ENCODE measurements around the gene NDUFB8.
"Not testable (repeated sequence)": the region's sequence is repeated elsewhere in the genome, so short reads cannot be mapped to it uniquely, and the experiment has no call there.

NDUFB8 gene

DNA sequence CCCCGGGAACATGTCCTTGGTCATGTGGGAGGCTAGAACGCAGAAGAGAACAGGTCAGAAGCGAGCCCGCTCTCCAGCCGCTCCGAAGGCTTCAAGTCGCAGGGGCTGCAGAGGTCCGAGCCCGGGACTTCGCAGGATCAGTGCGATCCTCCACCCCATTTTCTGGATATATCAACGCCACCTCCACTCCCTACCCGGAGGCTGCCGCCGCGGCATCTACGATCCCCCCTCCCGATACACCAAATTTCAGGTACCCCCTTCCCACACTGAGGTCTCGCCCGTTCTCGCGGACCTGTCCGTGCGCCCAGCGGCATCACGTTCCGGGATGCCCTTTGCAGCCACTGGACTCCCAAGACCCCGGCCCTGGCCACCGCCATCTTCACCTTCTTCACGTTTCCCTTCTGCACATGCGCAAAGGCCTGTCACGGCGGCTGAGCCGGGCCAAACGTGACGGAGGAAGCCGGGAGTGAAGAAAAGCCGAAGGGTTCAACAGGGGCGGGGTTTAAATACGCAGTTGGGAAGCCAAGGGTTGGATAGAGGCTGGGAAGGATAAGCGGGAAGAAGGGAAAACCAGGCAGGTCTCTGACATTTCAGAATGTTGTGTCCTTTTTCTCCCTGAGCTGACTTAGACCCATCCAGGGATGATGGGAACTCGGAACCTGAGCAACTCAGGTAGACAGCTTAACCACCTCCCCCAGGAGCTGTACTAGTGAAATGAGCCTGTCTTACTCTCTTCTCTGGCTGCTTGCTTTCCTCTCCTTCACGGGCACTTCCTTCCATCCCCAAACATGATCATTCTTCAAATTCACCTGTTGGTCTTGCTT is at the start of gene NDUFB8:
Gene NDUFB8, minus strand, starts transcription at position 397 of the 824 bp plus-strand sequence. Its CDS starts 20 bp downstream, at position 377.
- peak; percentile 71 to 79 (median 74) for DNase-seq (ENCODE audit: low read depth in 3 of 3)

- DNase-seq (ENCODE audit: low read depth in 3 of 3), result no peak
Observed at GRCh38 chr10:100576282-100576635, 46.6 kb upstream of the NDUFB8 start.

DNA sequence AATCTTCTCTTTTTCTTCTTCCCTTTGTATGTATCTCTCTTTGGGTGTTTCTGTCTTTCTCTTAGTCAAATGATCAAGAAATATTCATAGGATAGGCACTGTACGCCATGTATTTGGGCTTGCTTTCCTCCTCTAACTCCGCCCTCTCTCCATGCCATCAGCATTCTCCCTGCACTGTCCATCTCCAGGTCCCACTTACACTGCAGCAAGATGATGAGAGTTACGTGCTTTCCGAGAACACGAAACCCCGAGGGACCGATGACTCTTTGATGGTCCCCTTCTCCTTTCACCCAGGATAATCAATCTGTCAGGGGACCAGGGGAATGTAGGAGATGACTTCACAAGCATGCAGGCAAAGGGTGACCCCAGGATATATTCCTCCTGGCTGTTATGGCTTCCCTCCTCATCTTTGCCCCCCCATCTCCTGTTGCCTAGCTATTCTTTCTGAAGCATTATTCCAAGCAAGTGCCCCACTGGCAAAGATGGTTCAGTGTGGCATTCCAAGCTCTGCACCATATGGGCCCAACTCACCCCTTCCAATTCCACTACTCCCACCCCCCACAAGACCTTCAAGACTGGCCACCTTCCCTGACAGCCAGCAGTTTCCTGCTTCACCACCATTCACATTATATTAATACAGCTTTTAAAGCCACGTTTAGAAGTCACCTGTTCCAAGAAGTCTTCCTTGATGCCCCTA is 46.1 kb upstream of the NDUFB8 start:
- DNase-seq (ENCODE audit: low read depth in 3 of 3), result no peak

GRCh38 chr10:100575146-100575545 is 45.5 kb upstream of the NDUFB8 start:
- DNase-seq (ENCODE audit: low read depth in 3 of 3), result not testable (repeated sequence)

DNA sequence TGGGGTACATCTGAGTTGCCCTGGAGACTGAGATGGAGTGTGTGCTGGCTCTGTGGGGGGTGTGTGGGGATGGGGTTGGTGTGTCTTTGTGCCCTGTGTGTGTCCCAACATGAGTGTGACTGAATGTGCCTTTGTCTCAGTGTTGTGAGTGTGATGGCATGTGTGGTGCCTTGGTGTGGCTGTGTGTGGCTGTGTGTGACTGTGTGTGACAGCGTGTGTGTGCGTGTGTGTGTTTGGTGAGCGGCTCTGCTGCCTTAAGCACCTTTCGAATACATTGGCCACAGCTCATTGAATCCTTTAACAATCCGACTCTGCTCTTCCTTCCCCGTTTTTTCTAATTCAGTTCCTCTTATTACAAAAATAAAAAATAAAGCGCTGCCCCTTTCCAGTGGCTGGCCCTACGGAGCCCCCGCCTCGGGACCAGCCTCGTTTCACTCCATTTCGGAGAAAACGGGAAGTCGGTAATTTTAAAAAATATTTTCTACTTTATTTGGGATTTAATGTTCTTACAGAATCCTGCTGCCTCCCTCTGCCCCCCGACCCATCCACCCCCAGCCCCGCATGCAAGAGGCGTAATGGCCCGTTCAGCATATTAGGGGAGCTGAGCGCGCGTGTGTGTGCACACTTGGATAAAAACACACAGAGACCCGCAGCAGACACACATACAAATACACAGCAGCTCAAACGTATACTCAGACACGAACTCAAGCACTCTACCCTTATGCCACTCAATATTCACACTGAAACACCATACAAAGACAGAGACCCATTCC is 41.6 kb upstream of the NDUFB8 start:
- no peak for DNase-seq (ENCODE audit: low read depth in 3 of 3)

- no peak for DNase-seq (ENCODE audit: low read depth in 3 of 3)
Observed at GRCh38 chr10:100570506-100570905, 40.8 kb upstream of the NDUFB8 start.

DNA sequence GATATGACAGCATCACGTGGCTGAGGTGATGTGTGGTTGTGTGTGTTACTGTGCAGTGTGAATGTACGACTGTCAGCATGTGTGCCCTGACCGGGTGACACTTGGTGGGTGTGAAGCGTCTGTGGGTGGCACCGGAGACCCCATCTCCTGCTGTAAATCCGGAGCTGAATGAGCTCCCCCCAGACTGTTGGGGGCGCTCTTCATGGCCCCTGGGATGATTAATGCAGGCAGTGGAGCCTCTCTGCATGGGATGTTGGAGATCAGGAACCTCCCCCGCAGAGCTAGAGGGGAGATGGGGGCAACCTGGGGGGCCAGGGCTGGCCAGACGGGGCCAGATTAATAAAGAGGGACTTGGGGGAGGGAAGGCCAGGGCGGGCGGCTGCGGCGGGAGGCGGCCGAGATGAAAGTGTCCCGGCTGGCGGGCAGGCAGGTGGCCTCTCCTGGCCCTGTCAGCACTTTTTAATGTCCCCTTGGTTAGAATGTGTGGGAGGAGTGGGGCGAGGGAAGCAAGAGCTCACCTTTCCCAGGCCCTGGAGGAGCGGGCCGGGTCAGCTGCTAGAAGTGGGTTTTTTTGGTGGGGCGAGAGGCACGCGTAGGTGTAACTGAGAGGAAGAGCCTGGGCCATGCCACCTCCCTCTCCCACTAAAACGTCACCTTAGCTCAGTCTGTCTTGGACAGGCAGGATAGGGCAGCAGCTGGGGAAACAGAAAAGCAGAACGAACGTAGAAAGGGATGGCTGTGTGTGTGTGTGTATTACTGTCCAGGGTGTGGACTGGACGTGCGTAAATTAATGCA is 40.2 kb upstream of the NDUFB8 start:
- no peak for DNase-seq (ENCODE audit: low read depth in 3 of 3)

GRCh38 chr10:100568912-100569311 is 39.2 kb upstream of the NDUFB8 start:
- no peak for DNase-seq (ENCODE audit: low read depth in 3 of 3)

DNA sequence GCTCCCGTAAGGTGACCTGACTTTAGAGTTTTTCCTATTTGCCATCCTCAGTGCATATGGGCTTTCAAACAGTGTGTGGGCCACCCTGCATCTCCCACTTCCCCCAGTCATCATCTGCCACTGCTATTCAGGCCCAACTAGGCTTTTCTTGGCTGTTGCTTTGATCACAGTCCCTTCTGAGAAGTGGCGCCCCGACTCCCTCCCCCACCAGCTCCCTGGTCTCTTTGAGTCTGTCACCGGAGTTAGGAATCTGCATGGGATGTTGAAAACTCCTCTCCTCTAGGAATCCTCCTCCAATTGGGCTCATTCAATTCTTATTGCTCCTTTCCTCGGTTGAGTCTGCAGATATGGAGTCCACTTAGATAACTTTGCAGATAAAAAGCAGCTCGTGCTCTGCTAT is 38.2 kb upstream of the NDUFB8 start:
- no peak for DNase-seq (ENCODE audit: low read depth in 3 of 3)

GRCh38 chr10:100567249-100567648 is 37.6 kb upstream of the NDUFB8 start:
- DNase-seq (ENCODE audit: low read depth in 3 of 3), result no peak

GRCh38 chr10:100566561-100566960 is 36.9 kb upstream of the NDUFB8 start:
- no peak for DNase-seq (ENCODE audit: low read depth in 3 of 3)

DNA sequence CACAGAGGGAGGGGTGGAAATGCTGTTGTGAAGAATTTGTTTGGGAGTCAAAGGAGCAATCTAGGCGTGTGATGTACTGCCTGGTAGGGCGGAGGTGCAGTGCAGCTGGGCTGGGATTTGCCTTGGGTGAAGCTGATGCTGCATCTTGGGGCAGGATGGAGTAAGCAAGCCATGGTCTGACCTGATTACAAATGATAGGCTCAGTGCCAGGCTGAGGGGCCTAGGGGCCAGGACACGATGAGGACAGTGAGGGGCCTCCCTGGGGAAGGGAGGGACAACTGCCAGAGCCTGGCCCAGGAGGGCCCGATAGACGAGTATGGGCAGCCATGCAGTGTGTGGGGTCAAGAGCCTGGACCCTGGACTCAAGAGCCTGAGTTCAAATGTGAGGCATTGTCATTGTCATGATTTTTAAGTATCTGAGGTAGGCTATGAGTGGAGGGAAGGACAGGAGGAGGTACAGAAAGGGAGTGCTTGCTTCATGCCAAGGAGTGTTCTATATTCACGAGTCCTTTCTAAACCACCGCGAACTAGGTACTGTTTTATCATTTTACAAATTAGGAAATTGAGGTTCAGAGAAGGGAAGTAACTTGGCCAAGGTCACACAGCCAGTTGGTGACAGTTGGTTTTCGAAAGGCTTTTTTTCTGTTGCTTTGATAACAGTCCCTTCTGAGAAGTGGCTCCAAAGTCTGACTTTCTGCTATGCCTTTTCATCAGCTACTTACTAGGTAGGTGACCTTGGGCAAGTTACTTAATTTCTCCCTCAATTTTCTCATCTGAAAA is 35.7 kb upstream of the NDUFB8 start:
- DNase-seq (ENCODE audit: low read depth in 3 of 3), result no peak

DNA sequence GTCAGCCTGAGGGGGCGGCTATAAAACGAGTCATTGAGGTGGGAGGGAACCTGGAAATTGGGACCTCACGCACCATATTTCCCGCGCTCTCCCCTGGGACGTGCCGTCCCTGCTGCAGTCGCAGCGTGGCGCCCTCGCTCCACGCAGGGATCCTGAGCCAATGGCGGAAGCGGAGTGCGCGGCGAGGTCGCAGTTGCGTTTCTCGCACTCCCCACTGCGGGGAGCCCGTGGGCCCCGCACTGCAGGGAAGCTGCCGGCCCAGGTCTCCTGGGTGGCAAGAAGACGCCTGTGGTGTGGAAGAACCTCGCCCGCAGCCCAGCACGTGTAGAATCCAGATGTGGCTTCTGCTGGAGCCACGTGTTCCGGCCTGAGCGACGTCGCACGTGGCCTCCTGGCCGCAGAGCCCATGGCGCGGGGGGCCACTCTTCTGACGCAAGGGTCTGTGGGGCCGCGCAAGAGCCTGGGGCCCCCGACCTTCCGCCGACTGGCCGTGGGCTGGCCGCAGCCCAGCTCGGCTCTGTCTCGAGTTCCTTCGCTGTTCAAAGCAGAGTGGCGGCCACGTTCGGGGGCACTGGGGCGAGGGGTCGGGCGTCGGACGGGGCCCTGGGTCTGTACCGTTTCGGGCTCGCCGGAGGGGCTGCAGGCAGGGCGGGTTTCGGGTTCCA is 32.5 kb upstream of the NDUFB8 start:
- DNase-seq (ENCODE audit: low read depth in 3 of 3), result peak; percentile 60 to 68 (median 65)

GRCh38 chr10:100561005-100561404 is 31.3 kb upstream of the NDUFB8 start:
- DNase-seq (ENCODE audit: low read depth in 3 of 3), result no peak

GRCh38 chr10:100560248-100560647 is 30.6 kb upstream of the NDUFB8 start:
- no peak for DNase-seq (ENCODE audit: low read depth in 3 of 3)

GRCh38 chr10:100554902-100555301 is 25.2 kb upstream of the NDUFB8 start:
- no peak for DNase-seq (ENCODE audit: low read depth in 3 of 3)

- DNase-seq (ENCODE audit: low read depth in 3 of 3), result no peak
Observed at GRCh38 chr10:100553929-100554328, 24.3 kb upstream of the NDUFB8 start.

GRCh38 chr10:100551738-100552137 is 22.1 kb upstream of the NDUFB8 start:
- no peak for DNase-seq (ENCODE audit: low read depth in 3 of 3)

GRCh38 chr10:100551196-100551595 is 21.5 kb upstream of the NDUFB8 start:
- no peak for DNase-seq (ENCODE audit: low read depth in 3 of 3)

GRCh38 chr10:100544950-100545349 is 15.3 kb upstream of the NDUFB8 start:
- DNase-seq (ENCODE audit: low read depth in 3 of 3), result no peak

Data from stimulated activated CD4-positive, alpha-beta T cell treated with anti-CD3 and anti-CD28 coated beads, TNF-alpha, amount 100 ng/mL, for 4 hours (primary cell).